GM19239 (cell line): ENCODE measurements around the gene RSL24D1.
A peak's percentile ranks its signal among the peaks of the same experiment; 100 is the strongest.

Experiments used
- DNase-seq: peaks from one replicate; pipeline ENCODE4 v3.0.0; 2011; ENCODE audit warnings: low spot score; ENCODE audit not compliant: insufficient read length
- FAIRE-seq: peaks from 2 replicates; lab custom pipeline; 2011; peaks lifted over from hg19 to GRCh38; lab: Jason Lieb, UNC

Gene RSL24D1

DNA sequence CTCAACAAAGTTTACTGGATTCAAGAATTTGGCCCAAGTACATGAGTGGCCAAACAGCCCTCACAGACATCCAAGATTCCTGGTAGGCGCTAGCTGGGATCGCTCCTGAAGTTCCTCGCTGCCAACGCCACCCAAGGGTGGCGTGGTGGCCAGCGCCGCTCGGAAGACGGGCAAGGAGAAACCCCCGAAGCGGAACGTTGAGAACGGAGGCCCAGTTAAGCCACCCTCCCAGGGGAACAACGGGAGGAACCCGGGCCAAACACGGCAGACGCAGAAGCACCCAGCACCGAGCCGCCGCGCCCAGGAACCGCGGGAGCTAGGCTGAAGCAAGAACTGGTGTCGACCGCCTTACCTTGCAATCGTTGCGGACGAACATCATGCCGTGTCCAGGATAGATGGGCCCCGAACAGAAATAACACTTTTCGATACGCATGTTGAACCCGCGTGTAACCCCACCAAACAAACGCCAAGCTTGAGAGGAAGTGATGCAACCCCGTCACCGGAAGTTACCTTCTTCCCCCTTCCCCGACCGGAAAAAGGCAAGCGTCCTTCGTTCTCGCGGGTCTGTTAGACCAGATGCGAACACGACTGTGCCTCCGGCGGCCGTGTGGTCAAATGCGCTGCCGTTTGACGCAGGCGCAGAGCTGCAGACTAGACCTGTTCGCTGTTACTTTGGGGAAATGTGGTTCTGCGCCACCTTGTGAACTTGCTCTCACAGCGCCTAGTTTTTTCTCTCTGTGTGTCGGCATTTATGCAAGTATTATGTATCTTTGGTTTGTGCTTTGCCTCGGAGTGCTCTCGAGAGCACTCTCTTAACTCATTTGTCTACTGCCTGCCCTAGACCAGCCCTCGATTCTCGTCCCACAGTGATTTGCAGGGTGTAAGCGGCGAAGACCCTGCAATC, at the start of gene RSL24D1:
TSS of gene RSL24D1 (minus strand) at position 484 of the 904 bp plus-strand sequence. CDS start at position 433, 51 bp downstream.
- peak; percentile 100 for FAIRE-seq
- DNase-seq = peak; percentile 69

DNA sequence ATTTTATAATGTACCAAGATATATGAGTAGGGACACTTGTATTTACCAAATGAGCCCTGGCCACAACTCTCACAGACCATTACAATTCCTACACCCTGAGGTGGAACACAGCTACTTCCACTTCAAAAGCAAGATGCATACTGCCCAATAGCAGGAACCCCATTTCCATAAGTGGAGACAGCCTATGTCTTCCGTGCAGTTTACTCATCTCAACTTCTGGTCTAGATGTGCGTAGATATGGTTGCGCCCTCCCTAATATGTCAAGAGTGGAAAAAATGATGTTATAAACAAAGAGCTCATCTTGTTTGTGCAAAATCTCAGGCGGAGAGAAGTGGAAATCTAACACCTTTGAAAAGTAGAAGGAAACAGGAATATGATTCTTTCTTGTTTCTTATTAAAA, 48.3 kb upstream of the RSL24D1 start:
- no peak for FAIRE-seq
- DNase-seq = no peak

DNA sequence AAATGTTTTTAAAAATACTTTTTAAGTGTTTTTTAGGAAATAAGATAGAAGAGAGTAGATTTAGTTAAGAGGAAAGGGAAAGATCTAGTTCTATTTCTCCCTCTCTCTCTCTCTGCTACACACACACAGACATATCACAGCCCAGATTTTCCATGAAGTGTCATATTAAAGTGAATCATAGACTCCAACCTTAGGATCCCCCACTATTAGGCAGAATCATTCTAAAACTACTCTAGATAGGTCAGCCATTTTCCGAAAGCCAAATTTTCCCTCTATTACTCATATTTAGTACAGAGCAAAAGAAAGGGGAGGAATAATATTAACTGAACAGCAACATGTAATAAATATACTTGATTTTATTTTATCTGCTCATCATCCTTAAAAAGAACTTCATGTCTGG, 45.1 kb upstream of the RSL24D1 start:
- no peak for FAIRE-seq

DNA sequence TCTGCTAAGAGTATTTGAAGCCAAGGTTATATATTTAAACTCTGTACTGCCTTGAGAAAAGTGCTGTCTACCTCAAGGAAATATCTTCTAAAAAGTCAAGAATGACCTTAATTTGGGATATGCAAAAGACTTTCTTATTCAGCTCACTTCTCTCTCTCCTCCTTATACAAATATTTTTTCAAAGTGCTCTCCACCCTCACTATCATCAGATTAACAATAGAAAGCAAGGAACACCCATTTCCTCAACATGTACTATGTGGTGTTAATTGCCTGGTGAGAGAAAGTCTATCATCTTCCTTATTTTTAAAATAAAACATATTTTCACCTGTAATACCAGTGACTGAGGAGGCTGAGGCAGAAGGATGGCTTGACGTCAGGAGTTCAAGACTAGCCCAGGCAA, 44.4 kb upstream of the RSL24D1 start:
- no peak for DNase-seq

More for the DNA sequence above, 45.1 kb upstream of the RSL24D1 start:
- no peak for DNase-seq

DNA sequence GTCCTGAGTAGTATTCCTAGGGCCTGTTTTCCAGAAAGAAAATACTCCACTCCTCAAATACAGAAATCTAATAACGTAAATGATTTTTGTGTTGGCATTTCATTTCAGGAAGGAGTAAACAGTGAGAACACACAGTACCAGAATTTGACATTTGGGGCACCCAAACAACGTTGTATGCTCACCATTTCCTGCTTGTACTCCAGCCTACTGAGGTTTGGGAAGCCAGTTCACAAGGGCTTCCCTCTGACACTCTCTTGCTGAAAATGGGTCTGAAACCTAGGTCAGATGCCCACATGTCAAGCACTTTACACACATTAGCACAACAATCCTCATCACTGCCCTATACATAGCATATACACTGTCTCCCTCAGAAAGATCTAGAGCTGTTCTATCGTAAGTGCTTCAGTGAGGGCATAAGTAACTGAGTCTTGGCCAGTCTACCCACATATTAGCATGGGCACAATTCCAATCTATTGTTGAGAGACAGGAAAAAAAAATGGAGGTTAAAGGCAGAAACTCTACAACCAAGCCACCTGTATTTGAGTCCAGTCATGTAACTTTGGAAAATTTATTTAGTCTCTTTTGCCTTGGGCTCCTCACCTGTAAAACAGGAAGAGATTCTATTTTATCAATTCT, 43.5 kb upstream of the RSL24D1 start:
- FAIRE-seq (no peak), DNase-seq (no peak)

More for the DNA sequence above, 44.4 kb upstream of the RSL24D1 start:
- FAIRE-seq = no peak

DNA sequence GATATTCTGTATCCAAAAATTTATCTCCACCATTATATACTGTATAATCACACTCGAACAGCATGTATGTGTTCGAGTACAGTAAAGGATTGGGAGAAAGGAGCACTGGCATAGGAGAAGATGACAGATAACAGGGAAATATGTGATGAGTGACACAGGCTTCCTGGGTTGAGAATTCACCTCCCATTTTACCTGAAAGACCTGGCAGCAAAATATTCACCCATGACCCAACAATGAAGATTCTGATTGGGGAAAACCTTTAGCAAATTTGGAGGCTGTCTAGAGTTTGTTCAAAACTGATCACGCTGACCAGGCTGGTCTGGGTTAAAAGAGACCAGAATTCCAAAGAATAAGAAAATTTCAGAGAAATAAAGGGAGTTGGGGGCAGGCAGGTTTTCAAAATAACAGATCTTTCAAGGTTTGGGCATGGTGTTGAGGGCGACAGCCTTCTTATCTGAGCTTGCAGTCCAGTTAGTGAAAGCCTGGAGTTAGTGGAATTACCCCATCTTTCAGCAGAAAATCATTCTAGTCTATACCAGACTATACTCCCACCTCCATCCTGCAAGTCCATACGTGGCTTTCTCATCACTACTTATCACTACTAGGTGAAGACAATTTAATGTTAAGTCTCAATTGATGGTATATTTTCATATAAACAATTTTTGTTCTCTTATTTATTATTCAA, 42.8 kb upstream of the RSL24D1 start:
- DNase-seq (no peak), FAIRE-seq (no peak)

DNA sequence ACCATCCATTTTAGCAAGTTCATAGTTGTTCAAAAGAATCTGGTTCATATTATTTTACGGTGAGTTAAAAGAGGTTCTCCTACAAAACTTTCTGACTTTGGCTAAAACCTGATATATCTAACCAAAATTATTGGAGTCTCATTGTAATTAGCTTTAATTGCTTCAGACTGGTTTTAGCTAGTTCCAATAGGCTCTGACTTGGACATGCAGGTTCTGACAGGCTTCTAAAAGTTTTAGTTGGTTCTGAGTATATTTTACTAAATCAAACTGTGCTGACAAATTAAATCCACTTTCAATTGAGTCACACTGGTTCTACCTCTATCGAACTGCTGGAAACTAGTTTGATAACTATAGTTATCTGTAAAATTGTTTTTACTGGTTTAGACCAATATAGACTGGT, 42.1 kb upstream of the RSL24D1 start:
- DNase-seq = no peak
- FAIRE-seq = no peak

DNA sequence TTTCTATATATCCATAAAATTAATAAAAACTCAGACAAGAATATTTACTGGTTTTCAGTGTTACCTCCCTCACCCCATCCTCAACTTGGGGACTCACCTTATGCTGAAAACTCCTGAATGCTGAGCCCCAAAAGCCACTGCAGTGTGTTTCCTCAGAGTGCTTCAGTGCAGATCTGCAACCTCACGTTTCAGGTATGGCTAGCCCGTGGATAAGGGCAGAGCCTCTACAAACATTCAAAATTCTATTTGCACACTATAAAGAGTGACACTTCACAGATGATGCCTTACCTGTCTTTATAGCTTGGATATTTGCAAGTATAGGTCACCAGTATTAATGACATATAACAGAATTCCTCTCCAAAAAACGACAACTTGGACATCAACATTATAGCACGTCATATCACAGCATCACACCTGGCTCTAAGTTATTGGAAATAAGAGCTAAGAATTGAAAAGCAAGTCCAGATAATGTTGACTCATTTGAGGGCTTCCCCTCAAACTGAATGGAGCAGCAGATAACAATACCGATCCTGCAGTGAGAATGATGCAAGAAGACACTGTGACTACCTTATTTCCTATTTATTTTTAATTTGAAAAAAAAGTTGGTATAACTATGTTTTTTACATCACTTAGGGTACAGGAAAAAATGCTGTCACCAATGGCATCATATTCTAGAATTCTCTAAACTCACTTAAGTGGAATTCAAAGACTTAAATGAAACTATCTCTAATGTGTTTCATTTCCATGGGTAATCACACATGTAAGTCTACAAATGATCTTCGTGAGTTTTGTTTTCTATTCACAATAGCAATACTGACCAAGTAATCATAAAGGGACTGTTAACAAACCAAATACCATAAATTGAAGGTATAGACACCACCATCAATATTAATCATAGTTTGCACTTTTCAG, 40.7 kb upstream of the RSL24D1 start:
- no peak for FAIRE-seq
- DNase-seq = no peak

DNA sequence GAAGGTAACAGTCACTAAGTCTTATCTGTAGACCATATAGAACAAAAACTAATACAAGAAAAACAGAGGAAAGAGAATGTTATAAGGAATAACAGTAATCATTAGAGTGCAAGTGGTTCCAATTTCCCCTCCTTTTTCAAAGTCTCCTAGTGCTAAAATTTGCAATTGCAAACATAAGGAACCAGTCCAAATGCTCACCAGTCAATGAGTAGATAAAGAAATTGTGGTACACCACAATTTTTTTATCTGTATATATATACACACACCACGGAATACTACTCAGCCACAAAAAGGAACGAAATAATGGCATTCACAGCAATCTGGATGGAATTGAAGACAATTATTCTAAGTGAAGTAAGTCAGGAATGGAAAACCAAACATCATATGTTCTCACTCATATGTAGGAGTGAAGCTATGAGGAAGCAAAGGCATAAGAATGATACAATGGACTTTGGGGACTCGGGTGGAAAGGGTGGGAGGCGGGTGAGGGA, 38.9 kb upstream of the RSL24D1 start:
- FAIRE-seq = no peak
- no peak for DNase-seq

DNA sequence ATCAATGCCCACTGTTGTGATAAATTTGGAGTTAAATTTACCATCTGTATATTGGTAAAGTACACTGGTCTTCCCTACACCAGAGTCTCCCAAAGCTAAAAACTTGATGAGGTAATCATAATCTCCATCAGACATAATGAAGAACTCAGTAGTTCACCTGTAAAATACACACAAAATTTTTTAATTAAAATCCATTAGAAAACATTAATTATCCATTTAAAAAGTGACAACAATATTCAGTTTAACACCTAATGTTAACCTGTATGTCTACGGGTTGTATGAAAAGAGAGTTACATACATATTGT, 38.0 kb upstream of the RSL24D1 start:
- DNase-seq = no peak
- FAIRE-seq = no peak

DNA sequence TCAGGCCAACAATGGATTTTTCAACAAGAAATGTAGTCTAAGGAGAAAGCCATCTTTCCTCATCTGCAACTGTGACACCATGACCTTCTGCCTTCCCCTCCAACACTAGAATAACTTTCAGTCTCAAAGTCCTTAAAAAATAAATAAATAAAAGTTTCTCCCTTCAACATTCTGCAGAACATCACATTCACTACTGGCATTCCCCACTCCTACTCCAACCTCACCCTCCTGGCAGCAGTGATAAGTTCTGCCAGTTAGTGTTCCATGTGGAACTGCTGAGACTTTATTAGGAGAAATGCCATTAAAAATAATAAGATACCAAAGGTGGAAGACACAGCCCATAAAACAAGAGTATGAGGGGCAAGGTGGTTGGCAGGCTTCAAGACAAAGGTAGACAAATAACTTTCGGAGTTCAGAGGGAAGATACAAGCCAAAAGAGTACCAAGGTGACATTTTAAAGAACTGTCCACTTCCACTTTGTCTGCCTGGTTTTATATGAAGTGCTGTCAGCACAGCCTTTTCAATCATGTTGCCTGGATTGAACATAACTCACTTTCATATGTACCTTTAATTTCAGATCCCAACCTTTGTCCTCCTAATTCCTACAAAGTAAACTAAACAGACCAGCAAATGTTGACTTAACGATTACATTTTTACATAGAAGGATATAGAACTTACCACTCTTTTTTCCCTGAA, 37.5 kb upstream of the RSL24D1 start:
- DNase-seq = no peak
- FAIRE-seq = no peak

DNA sequence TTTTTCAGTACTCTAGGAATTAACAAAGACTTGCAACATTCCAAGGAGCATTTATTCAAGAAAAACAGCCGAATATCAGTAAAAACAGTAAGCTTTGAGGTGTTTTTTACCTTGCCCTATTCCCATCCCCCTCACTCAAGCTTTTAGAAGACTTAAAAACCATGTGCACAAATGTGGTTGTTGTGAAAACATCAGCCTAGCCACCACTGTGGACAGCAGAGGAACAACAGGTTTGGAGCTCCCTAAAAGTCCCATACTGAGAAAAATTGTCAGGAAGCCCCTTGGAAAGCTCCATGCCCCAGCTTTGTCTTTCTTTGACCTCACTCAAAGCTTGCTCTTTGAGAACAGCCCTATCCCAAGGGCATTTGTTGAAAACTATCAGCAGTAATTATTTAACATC, 34.7 kb upstream of the RSL24D1 start:
- no peak for DNase-seq
- FAIRE-seq = no peak

DNA sequence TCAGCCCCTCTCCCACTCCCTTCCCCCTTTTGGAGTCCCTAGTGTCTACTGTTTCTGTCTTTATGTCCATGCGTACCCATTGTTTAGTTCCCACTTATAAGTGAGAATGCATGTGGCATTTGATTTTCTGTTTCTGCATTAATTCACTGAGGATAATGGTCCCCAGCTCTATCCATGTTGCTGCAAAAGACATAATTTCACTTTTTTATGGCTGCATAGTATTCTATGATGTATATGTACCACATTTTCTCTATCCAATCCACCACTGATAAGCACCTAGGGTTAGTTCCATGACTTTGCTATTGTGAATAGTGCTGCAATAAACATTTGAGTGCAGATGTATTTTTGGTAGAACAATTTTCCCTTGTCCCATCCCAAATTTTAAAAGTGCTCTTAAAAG, 34.2 kb upstream of the RSL24D1 start:
- FAIRE-seq = no peak
- DNase-seq = no peak

DNA sequence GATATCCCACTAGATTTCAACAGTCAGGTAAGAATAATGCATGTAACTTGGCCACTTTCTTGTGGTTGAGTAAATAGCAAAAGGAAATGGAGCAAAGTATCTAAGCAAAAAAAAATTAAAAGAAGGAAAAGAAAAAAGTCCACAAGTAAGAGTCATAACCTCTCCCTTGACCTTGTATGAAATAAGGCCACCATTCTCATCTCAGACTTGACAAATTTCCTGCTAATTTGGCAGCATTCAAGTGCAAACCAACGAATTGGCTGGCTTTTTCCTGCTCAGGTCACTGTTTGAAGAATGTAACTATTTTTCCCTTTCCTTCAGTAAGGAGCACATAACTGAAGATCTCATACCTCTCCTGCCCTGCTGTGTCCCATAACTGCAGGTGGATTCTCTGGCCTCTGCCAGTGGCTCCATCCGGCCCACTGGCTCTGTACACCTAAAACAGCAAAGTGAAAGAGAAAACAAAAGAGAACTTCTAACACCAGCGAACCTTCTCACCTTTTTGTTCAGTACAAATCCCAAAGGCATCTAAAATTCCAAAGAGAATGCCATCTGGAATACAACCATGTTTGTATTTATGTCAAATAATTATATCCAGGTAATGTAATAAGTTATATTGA, 33.4 kb upstream of the RSL24D1 start:
- FAIRE-seq (no peak), DNase-seq (no peak)

DNA sequence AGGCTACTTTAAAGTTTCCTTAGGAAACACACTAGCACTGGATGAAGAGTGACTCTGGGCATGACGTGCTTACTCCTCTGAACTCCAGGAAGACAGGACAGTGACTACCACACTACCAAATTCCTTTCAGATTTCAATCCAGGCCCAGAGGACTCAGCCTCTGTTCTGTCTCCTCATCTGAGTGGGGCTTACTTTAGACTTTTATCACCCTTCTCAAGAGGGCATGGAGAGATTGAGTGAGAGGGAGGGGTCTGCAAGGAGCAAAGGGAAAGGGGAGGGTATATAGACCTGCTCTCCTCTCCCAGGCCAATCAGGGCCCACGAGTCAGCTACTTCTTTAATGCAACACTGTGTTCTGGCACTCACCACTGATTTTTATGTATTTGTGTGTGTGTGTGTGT, 29.4 kb upstream of the RSL24D1 start:
- FAIRE-seq = no peak
- DNase-seq = no peak

DNA sequence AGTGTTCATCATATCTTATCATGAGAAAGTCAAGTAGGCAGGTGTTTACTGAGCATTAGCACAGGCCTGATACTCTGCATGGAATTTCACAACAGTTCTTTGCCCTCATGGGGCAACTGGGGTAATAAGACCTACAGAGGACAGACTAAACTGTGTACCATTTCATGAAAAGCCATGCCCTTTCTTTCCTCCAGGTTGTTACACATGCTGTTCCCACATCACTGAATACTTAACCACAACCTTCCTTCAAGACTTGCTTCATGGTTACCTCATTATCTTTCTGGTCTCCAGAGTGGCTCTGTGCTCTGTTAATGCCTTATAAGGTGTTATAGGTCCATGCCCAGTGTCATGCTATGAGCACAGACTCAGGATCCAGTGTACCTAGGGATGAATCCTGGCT, 28.2 kb upstream of the RSL24D1 start:
- DNase-seq (no peak), FAIRE-seq (peak; percentile 39)

DNA sequence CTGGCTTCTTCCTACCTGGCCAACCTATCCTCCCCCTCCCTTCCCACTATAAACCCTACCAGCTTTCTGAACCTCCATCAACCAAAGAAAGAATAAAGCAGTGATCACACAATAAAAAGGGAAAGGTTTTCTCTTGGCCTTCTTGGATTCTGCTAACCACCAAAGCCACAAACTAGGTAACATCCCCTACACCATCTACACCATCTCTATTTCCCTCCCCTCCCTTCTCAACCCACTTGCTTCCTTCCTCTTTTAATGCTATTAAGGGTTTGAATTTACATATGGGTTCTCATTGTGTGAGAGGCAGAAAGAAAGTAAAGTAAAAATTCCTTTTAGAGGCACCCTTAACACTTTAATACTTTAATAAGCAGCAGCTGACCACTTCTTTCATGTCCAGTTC, 25.8 kb upstream of the RSL24D1 start:
- peak; percentile 93 for FAIRE-seq

DNA sequence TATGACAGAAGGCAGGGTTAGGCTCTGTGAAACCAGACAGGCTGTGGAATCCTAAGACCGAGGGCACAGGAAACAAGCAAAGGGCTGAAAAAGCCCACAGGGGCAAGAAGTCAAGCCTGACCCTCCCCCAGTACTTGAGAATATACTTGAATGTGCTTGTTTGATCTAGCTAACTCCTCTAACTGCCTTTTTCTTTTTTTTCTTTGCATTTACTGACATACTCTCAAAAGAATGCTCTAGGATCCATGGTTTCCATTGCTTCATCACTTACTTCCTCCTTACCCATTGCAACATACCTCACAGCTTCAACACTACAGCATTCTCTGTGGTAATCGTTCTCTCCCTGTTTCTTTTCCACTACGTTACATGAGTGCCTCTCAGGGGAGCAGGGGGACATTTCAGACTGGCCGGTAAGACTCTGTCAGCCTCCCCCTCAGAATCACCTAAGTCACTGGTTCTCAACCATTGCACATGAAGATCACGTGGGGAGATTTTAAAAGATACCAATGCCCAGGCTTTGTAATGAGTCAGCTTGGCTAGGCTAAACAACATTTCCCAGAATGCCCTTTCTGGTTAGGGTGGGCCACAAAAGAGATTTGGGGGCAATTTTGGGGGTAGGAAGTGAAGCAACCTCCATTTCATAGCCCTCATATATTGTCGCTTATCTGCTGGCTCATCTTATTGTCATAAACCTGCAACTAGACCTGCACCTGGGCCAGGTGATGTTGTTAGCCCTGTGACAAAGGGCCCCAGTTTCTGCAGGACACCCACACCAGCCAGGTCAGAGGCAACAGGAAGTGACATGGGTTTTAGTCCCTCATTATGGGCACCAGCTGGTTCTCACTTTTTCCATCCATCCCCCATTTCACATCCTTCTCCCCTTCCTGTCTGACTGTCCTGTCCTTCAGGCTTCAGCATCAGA, 24.6 kb upstream of the RSL24D1 start:
- DNase-seq (no peak), FAIRE-seq (peak; percentile 67)

More for the DNA sequence above, 25.8 kb upstream of the RSL24D1 start:
- no peak for DNase-seq
